Liver (tissue), 9 donors: ENCODE measurements around the gene EXOC2. TPM values are rescaled to one million over a fixed set of nuclear protein-coding genes. Genes with fewer than 3 reads are reported as not detected.

ENCODE experiments used
- DNase-seq: peaks from one replicate; pipeline ENCODE4 v3.0.0-alpha.2; 2017; ENCODE audit warnings: low spot score
- H3K27ac ChIP-seq, 2 donors: one replicate each; pipeline ENCODE4 v1.7.0; 2013; ENCODE audit warnings: inconsistent platforms in 2 of 2, low read length in 2 of 2, control low read depth in 1 of 2, low read depth in 1 of 2, mild to moderate bottlenecking in 1 of 2
- H3K27me3 ChIP-seq, 4 donors: one replicate each; pipeline versions ENCODE4 v1.6.1 to v1.7.0; 2013; ENCODE audit warnings: low read length in 3 of 4, inconsistent platforms in 1 of 4, mild to moderate bottlenecking in 1 of 4, moderate library complexity in 1 of 4; ENCODE audit not compliant: control insufficient read depth in 4 of 4, insufficient read depth in 4 of 4
- H3K36me3 ChIP-seq, 4 donors: one replicate each; pipeline versions ENCODE4 v1.6.1 to v1.7.0; 2013; ENCODE audit warnings: low read length in 3 of 4, mild to moderate bottlenecking in 3 of 4, low read depth in 1 of 4, moderate library complexity in 1 of 4; ENCODE audit not compliant: control insufficient read depth in 4 of 4, insufficient read depth in 3 of 4
- H3K4me1 ChIP-seq, 4 donors: one replicate each; pipeline versions ENCODE4 v1.6.1 to v1.7.0; 2013; ENCODE audit warnings: low read length in 3 of 4, mild to moderate bottlenecking in 3 of 4, moderate library complexity in 1 of 4; ENCODE audit not compliant: control insufficient read depth in 4 of 4, insufficient read depth in 4 of 4
- H3K4me3 ChIP-seq, 3 donors: one replicate each; pipeline versions ENCODE4 v1.6.1 to v1.7.0; 2013; ENCODE audit warnings: low read length in 3 of 3, control low read depth in 1 of 3, low read depth in 1 of 3, mild to moderate bottlenecking in 1 of 3
- H3K9ac ChIP-seq, 2 donors: one replicate each; pipeline ENCODE4 v1.7.0; 2013; ENCODE audit warnings: low read length in 2 of 2, mild to moderate bottlenecking in 2 of 2, moderate library complexity in 2 of 2, control low read depth in 1 of 2, low read depth in 1 of 2
- H3K9me3 ChIP-seq, 4 donors: one replicate each; pipeline versions ENCODE4 v1.6.1 to v1.7.0; 2013; ENCODE audit warnings: low read length in 3 of 4; ENCODE audit not compliant: control insufficient read depth in 4 of 4
- EGR1 ChIP-seq, 2 donors: IDR thresholded peaks; 2 replicates each; pipeline ENCODE4 v1.6.1; 2016 to 2018; ENCODE audit warnings: antibody characterized with exemption in 2 of 2, low read depth in 2 of 2
- FOXA1 ChIP-seq: IDR thresholded peaks from 2 replicates; pipeline ENCODE4 v1.6.1; 2016; ENCODE audit warnings: antibody characterized with exemption
- FOXA2 ChIP-seq: IDR thresholded peaks from 2 replicates; pipeline ENCODE4 v1.6.1; 2016; ENCODE audit warnings: antibody characterized with exemption
- GABPA ChIP-seq, 2 donors: IDR thresholded peaks in 1 of 2; conservative IDR thresholded peaks in 1 of 2; 2 replicates each; pipeline ENCODE4 v1.6.1; 2016; ENCODE audit warnings: antibody characterized with exemption in 2 of 2, mild to moderate bottlenecking in 1 of 2, moderate library complexity in 1 of 2
- HNF4A ChIP-seq, 2 donors: conservative IDR thresholded peaks; 2 replicates each; pipeline ENCODE4 v1.6.1; 2016; ENCODE audit warnings: antibody characterized with exemption in 2 of 2, mild to moderate bottlenecking in 2 of 2
- HNF4G ChIP-seq: IDR thresholded peaks from 2 replicates; pipeline ENCODE4 v1.6.1; 2016; ENCODE audit warnings: antibody characterized with exemption
- JUND ChIP-seq, 2 donors: IDR thresholded peaks; 2 replicates each; pipeline ENCODE4 v1.6.1; 2016; ENCODE audit warnings: antibody characterized with exemption in 2 of 2
- NR2F2 ChIP-seq: IDR thresholded peaks from 2 replicates; pipeline ENCODE4 v1.6.1; 2016; ENCODE audit warnings: antibody characterized with exemption
- RAD21 ChIP-seq, 2 donors: IDR thresholded peaks; 2 replicates each; pipeline ENCODE4 v1.6.1; 2016; ENCODE audit warnings: antibody characterized with exemption in 2 of 2, mild to moderate bottlenecking in 2 of 2
- RXRA ChIP-seq, 2 donors: IDR thresholded peaks; 2 replicates each; pipeline ENCODE4 v1.6.1; 2017 to 2018; ENCODE audit warnings: antibody characterized with exemption in 2 of 2, mild to moderate bottlenecking in 1 of 2
- SP1 ChIP-seq: IDR thresholded peaks from 2 replicates; pipeline ENCODE4 v1.6.1; 2018; ENCODE audit warnings: antibody characterized with exemption, mild to moderate bottlenecking
- TAF1 ChIP-seq: conservative IDR thresholded peaks from 2 replicates; pipeline ENCODE4 v1.6.1; 2016; ENCODE audit warnings: antibody characterized with exemption, mild to moderate bottlenecking
- YY1 ChIP-seq: IDR thresholded peaks from 2 replicates; pipeline ENCODE4 v1.6.1; 2016; ENCODE audit warnings: antibody characterized with exemption, mild to moderate bottlenecking
- WGBS: extraction: QIAGEN DNeasy Blood & Tissue Kit; methylation state at CpG from one replicate; pipeline ENCODE4 v1.1.7; 2013; 5-methylcytosine and 5-hydroxymethylcytosine counted together
- polyA plus RNA-seq, 2 donors: library from polyadenylated mRNA; stranded (reverse) in 1 of 2; unstranded in 1 of 2; fragments of 200-250 nt in 1 of 2; fragments of >200 nt in 1 of 2; fragmentation: Nextera tagmentation in 1 of 2; extraction: Ambion mirVana in 1 of 2; gene quantifications; one replicate each; pipeline versions ENCODE4 v1.2.1 to v1.2.3, GENCODE V29; 2013 to 2015
- total RNA-seq, 2 donors: library from RNA; depleted of rRNA; stranded (reverse); fragments of >200 nt; gene quantifications; one replicate each; pipeline ENCODE4 v1.2.3, GENCODE V29; 2014
- TF ChIP-seq, protein P1 (sequence below): fragments of 150-350 bp; IDR thresholded peaks from 2 replicates; pipeline ENCODE4 v1.5.1; 2017; ENCODE audit warnings: improper control_type of control experiment, low read depth, low read length; ENCODE audit not compliant: missing input control
- TF ChIP-seq, protein P2 (sequence below): IDR thresholded peaks from 2 replicates; pipeline ENCODE4 v1.6.1; 2016; ENCODE audit warnings: antibody characterized with exemption
- TF ChIP-seq, protein P3 (sequence below): IDR thresholded peaks from 2 replicates; pipeline ENCODE4 v1.6.1; 2016; ENCODE audit warnings: antibody characterized with exemption
- TF ChIP-seq, protein P4 (sequence below): IDR thresholded peaks from 2 replicates; pipeline ENCODE4 v1.6.1; 2016; ENCODE audit warnings: antibody characterized with exemption, mild to moderate bottlenecking
- TF ChIP-seq, protein P5 (sequence below): IDR thresholded peaks from 2 replicates; pipeline ENCODE4 v1.6.1; 2016; ENCODE audit warnings: antibody characterized with exemption
- donor health status: healthy.
- donor health status: healthy.
- donor health status: healthy.
- donor health status: healthy.
- donor health status: healthy.

The EXOC2 gene
- total and polyA plus RNA-seq, 4 donors = 6.7 to 15.3 (median 9.2) TPM

DNA sequence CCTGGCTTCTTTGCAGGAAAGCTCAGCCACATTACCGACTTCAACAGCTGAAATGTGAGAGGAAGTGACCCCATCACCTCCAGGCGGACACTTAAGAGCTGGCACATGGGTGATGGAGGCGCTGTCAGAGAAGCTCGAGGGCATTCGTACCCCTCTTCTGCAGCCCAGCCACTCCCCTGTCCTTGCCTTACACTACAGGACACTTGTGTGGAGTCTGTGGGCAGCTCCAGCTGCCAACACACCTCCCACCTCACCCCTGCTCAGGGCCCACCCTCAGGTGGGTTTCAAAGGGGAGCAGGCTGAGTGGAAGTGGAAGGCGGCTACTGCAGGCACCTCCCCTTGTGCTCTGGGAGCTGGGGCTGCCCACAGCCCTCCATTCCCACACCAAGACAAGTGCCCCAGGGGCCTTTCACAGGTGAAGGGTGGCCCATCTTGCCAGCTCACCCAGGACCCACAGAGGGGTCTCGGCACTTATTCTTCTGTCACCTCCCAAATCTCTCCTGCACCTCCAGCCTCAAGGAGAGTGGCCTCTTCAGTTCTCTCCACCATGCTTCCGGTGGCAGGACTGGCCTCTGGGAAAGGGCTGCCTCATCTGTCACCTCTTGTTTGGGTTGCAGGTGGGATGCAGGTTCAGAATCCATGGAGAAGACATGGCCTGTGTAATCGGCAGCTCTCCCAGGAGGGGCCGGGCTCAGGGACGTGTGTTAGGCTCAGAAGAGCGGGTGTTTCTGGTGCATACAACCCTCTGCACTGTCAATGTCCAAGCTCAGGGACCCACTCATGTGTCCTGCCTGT is 251.6 kb downstream of the EXOC2 start:
- TF ChIP-seq EGR1 (IDR thresholded peaks at IDR 0.05; ENCODE audit: low read depth in 2 of 2) (no peak), JUND (IDR thresholded peaks at IDR 0.05) (no peak), FOXA1 (no peak), FOXA2 (no peak), GABPA (IDR thresholded peaks at IDR 0.05 in 1 of 2, conservative IDR thresholded peaks at IDR 0.05 in 1 of 2) (no peak), HNF4A (conservative IDR thresholded peaks at IDR 0.05) (no peak), TAF1 (no peak), SP1 (no peak), RAD21 (IDR thresholded peaks at IDR 0.05) (no peak), HNF4G (no peak), YY1 (no peak), NR2F2 (no peak), RXRA (IDR thresholded peaks at IDR 0.05) (no peak)
- TF ChIP-seq, protein P1, sequence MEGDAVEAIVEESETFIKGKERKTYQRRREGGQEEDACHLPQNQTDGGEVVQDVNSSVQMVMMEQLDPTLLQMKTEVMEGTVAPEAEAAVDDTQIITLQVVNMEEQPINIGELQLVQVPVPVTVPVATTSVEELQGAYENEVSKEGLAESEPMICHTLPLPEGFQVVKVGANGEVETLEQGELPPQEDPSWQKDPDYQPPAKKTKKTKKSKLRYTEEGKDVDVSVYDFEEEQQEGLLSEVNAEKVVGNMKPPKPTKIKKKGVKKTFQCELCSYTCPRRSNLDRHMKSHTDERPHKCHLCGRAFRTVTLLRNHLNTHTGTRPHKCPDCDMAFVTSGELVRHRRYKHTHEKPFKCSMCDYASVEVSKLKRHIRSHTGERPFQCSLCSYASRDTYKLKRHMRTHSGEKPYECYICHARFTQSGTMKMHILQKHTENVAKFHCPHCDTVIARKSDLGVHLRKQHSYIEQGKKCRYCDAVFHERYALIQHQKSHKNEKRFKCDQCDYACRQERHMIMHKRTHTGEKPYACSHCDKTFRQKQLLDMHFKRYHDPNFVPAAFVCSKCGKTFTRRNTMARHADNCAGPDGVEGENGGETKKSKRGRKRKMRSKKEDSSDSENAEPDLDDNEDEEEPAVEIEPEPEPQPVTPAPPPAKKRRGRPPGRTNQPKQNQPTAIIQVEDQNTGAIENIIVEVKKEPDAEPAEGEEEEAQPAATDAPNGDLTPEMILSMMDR = no peak
- TF ChIP-seq, protein P2, sequence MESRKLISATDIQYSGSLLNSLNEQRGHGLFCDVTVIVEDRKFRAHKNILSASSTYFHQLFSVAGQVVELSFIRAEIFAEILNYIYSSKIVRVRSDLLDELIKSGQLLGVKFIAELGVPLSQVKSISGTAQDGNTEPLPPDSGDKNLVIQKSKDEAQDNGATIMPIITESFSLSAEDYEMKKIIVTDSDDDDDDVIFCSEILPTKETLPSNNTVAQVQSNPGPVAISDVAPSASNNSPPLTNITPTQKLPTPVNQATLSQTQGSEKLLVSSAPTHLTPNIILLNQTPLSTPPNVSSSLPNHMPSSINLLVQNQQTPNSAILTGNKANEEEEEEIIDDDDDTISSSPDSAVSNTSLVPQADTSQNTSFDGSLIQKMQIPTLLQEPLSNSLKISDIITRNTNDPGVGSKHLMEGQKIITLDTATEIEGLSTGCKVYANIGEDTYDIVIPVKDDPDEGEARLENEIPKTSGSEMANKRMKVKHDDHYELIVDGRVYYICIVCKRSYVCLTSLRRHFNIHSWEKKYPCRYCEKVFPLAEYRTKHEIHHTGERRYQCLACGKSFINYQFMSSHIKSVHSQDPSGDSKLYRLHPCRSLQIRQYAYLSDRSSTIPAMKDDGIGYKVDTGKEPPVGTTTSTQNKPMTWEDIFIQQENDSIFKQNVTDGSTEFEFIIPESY = no peak
- TF ChIP-seq, protein P3, sequence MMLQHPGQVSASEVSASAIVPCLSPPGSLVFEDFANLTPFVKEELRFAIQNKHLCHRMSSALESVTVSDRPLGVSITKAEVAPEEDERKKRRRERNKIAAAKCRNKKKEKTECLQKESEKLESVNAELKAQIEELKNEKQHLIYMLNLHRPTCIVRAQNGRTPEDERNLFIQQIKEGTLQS = no peak
- TF ChIP-seq, protein P4, sequence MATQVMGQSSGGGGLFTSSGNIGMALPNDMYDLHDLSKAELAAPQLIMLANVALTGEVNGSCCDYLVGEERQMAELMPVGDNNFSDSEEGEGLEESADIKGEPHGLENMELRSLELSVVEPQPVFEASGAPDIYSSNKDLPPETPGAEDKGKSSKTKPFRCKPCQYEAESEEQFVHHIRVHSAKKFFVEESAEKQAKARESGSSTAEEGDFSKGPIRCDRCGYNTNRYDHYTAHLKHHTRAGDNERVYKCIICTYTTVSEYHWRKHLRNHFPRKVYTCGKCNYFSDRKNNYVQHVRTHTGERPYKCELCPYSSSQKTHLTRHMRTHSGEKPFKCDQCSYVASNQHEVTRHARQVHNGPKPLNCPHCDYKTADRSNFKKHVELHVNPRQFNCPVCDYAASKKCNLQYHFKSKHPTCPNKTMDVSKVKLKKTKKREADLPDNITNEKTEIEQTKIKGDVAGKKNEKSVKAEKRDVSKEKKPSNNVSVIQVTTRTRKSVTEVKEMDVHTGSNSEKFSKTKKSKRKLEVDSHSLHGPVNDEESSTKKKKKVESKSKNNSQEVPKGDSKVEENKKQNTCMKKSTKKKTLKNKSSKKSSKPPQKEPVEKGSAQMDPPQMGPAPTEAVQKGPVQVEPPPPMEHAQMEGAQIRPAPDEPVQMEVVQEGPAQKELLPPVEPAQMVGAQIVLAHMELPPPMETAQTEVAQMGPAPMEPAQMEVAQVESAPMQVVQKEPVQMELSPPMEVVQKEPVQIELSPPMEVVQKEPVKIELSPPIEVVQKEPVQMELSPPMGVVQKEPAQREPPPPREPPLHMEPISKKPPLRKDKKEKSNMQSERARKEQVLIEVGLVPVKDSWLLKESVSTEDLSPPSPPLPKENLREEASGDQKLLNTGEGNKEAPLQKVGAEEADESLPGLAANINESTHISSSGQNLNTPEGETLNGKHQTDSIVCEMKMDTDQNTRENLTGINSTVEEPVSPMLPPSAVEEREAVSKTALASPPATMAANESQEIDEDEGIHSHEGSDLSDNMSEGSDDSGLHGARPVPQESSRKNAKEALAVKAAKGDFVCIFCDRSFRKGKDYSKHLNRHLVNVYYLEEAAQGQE = no peak
- TF ChIP-seq, protein P5, sequence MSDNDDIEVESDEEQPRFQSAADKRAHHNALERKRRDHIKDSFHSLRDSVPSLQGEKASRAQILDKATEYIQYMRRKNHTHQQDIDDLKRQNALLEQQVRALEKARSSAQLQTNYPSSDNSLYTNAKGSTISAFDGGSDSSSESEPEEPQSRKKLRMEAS = no peak
- Histone ChIP-seq H3K27ac (no peak overlapping the region), H3K4me1 (no peaks in the 10 kb centered on the region), H3K9ac (no peak overlapping the region), H3K9me3 (no peaks in the 10 kb centered on the region), H3K4me3 (no peak overlapping the region), H3K27me3 (no peaks in the 10 kb centered on the region), H3K36me3 (no peaks in the 10 kb centered on the region)
- DNase-seq = no peak
- WGBS = 89% methylated on average over 12 of the region's 12 CpGs
